Smooth muscle cell (in vitro differentiated cells): ENCODE data around the gene CLCN5. TPM values are rescaled to one million over a fixed set of nuclear protein-coding genes. Genes with fewer than 3 reads are reported as not detected.

Experiments
- DNase-seq: peaks from one replicate; lab custom pipeline; 2025; ENCODE audit not compliant: unreplicated experiment; lab: John Stamatoyannopoulos, UW
- H2AFZ ChIP-seq: fragments of 200-600 bp; sonication (generic); 2 replicates; pipeline ENCODE4 v1.6.0; 2016; ENCODE audit warnings: antibody characterized with exemption, low read depth, mild to moderate bottlenecking
- H3F3A ChIP-seq: fragments of 200-600 bp; sonication (generic); 2 replicates; pipeline ENCODE4 v1.6.0; 2017; ENCODE audit warnings: antibody characterized with exemption, low read depth
- H3K27ac ChIP-seq: fragments of 200-600 bp; sonication (generic); 2 replicates; pipeline ENCODE4 v1.5.1; 2016; ENCODE audit warnings: low read depth, mild to moderate bottlenecking
- H3K27me3 ChIP-seq: fragments of 200-600 bp; sonication (generic); 2 replicates; pipeline ENCODE4 v1.6.1; 2016; ENCODE audit warnings: low read depth, mild to moderate bottlenecking
- H3K36me3 ChIP-seq: fragments of 200-600 bp; sonication (generic); 2 replicates; pipeline ENCODE4 v1.5.1; 2016; ENCODE audit warnings: low read depth
- H3K4me1 ChIP-seq: fragments of 200-600 bp; sonication (generic); 2 replicates; pipeline ENCODE4 v1.5.1; 2016; ENCODE audit warnings: low read depth
- H3K4me2 ChIP-seq: fragments of 200-600 bp; sonication (generic); 2 replicates; pipeline ENCODE4 v1.6.0; 2016; ENCODE audit warnings: mild to moderate bottlenecking
- H3K4me3 ChIP-seq: fragments of 200-600 bp; sonication (generic); 2 replicates; pipeline ENCODE4 v1.5.1; 2016; ENCODE audit warnings: mild to moderate bottlenecking
- H3K79me2 ChIP-seq: fragments of 200-600 bp; sonication (generic); 2 replicates; pipeline ENCODE4 v1.6.0; 2016; ENCODE audit warnings: low read depth, mild to moderate bottlenecking
- H3K9ac ChIP-seq: fragments of 200-600 bp; sonication (generic); 2 replicates; pipeline ENCODE4 v1.6.0; 2016; ENCODE audit warnings: low read depth
- H3K9me3 ChIP-seq: fragments of 200-600 bp; sonication (generic); replicated peaks from 2 replicates; pipeline ENCODE4 v1.5.1; 2016; ENCODE audit warnings: low read depth
- H4K20me1 ChIP-seq: fragments of 200-600 bp; sonication (generic); 2 replicates; pipeline ENCODE4 v1.6.0; 2016; ENCODE audit warnings: low read depth
- WGBS: methylation state at CpG from one replicate; pipeline ENCODE4 v1.1.7; 2016; ENCODE audit warnings: low lambda C conversion rate; 5-methylcytosine and 5-hydroxymethylcytosine counted together
- polyA plus RNA-seq: library from polyadenylated mRNA; unstranded; fragments of >200 nt; fragmentation: Nextera tagmentation; extraction: Ambion mirVana; gene quantifications from 2 replicates; pipeline ENCODE4 v1.2.1, GENCODE V29; 2016
- total RNA-seq: library from RNA; depleted of rRNA; stranded (reverse); fragments of >200 nt; gene quantifications from 2 replicates; pipeline ENCODE4 v1.2.3, GENCODE V29; 2014
- TF ChIP-seq, protein P1 (sequence below): fragments of 200-600 bp; sonication (generic); IDR thresholded peaks from 2 replicates; pipeline ENCODE4 v1.5.1; 2017; ENCODE audit warnings: borderline replicate concordance, mild to moderate bottlenecking, antibody characterized with exemption; ENCODE audit not compliant: insufficient read depth, poor library complexity, severe bottlenecking

CLCN5 gene
- total and polyA plus RNA-seq, 2 experiments from 2014 or later, result 1.7 to 7.1 TPM

DNA sequence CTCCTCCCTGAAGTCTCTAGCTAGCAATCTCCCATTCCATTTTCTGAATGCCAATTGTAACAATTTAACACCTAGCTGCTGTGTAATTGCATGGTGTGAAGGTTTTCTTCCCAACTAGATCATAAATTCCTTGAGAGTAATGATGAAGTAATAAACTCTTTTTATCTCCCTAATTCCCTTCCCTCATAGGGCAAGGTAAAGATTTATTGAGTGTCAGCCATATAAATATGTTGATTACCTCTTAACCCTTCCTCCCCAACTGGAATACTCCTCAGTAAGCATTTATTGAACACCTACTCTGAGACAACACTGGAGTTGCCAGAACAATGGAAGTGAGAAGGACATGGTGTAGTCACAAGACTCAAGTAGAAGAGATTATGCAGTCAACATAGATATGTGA lies 112.7 kb downstream of the CLCN5 start:
- no peak overlapping the region for H3K27ac ChIP-seq
- H3K79me2 ChIP-seq, result no peaks in the 10 kb centered on the region
- no peaks in the 10 kb centered on the region for H3K27me3 ChIP-seq
- H3F3A ChIP-seq, result no peaks in the 10 kb centered on the region
- TF ChIP-seq, protein P1, sequence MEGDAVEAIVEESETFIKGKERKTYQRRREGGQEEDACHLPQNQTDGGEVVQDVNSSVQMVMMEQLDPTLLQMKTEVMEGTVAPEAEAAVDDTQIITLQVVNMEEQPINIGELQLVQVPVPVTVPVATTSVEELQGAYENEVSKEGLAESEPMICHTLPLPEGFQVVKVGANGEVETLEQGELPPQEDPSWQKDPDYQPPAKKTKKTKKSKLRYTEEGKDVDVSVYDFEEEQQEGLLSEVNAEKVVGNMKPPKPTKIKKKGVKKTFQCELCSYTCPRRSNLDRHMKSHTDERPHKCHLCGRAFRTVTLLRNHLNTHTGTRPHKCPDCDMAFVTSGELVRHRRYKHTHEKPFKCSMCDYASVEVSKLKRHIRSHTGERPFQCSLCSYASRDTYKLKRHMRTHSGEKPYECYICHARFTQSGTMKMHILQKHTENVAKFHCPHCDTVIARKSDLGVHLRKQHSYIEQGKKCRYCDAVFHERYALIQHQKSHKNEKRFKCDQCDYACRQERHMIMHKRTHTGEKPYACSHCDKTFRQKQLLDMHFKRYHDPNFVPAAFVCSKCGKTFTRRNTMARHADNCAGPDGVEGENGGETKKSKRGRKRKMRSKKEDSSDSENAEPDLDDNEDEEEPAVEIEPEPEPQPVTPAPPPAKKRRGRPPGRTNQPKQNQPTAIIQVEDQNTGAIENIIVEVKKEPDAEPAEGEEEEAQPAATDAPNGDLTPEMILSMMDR, result no peak
- no peaks in the 10 kb centered on the region for H4K20me1 ChIP-seq
- no peak overlapping the region for H3K9ac ChIP-seq
- H3K36me3 ChIP-seq, result no peaks in the 10 kb centered on the region
- no peak for DNase-seq
- H2AFZ ChIP-seq, result no peak overlapping the region
- H3K4me3 ChIP-seq, result no peak overlapping the region
- no peak overlapping the region for H3K4me2 ChIP-seq
- no peaks in the 10 kb centered on the region for H3K9me3 ChIP-seq
- H3K4me1 ChIP-seq, result no peaks in the 10 kb centered on the region

DNA sequence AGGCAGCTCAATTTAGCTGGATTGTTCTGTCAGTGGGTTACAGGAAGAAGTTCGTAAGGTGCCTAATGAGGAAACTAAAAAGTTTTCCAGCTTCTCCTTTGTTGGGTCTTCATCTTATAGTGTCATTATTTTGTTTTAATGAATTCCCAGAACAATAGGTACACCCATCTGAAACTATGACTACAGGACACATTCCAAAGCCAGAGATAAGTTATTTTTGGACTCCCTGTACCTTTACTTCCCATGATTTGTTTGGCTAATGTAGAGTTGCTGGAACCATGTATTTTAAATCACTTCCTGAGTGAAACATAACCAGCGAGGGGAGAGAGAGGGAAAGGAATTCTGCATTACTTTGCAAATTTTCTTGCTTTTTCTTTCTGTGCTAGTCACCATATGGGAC lies 114.0 kb downstream of the CLCN5 start:
- no peaks in the 10 kb centered on the region for H4K20me1 ChIP-seq
- no peak overlapping the region for H3K4me2 ChIP-seq
- WGBS, result 64% methylated on average over 2 of the region's 2 CpGs
- no peaks in the 10 kb centered on the region for H3K79me2 ChIP-seq
- H3K9ac ChIP-seq, result no peak overlapping the region
- H3K4me1 ChIP-seq, result no peaks in the 10 kb centered on the region
- TF ChIP-seq, protein P1, result no peak
- no peak overlapping the region for H3K27ac ChIP-seq
- H2AFZ ChIP-seq, result no peak overlapping the region
- DNase-seq, result no peak
- no peaks in the 10 kb centered on the region for H3K27me3 ChIP-seq
- H3K36me3 ChIP-seq, result no peaks in the 10 kb centered on the region
- H3F3A ChIP-seq, result no peaks in the 10 kb centered on the region
- no peak overlapping the region for H3K4me3 ChIP-seq
- H3K9me3 ChIP-seq, result no peaks in the 10 kb centered on the region

- H3K4me3 ChIP-seq, result no peak overlapping the region
- no peaks in the 10 kb centered on the region for H3K36me3 ChIP-seq
- no peaks in the 10 kb centered on the region for H3K27me3 ChIP-seq
- no peak overlapping the region for H3K9ac ChIP-seq
- H3K9me3 ChIP-seq, result no peaks in the 10 kb centered on the region
- no peaks in the 10 kb centered on the region for H3F3A ChIP-seq
- H3K4me2 ChIP-seq, result no peak overlapping the region
- 63% methylated on average over 3 of the region's 3 CpGs for WGBS
- H4K20me1 ChIP-seq, result no peaks in the 10 kb centered on the region
- H3K27ac ChIP-seq, result no peak overlapping the region
- no peaks in the 10 kb centered on the region for H3K4me1 ChIP-seq
- TF ChIP-seq, protein P1, result no peak
- no peak for DNase-seq
- no peak overlapping the region for H2AFZ ChIP-seq
- H3K79me2 ChIP-seq, result no peaks in the 10 kb centered on the region
These were observed 123.4 kb downstream of the CLCN5 start for GRCh38 chrX:50045823-50046222.

GRCh38 chrX:50049228-50049627 lies 126.8 kb downstream of the CLCN5 start:
- no peak overlapping the region for H2AFZ ChIP-seq
- WGBS, result 80% methylated on average over 1 of the region's 1 CpG

More at GRCh38 chrX:50049228-50049627, 126.8 kb downstream of the CLCN5 start:
- no peaks in the 10 kb centered on the region for H3K9me3 ChIP-seq
- DNase-seq, result no peak
- H3K36me3 ChIP-seq, result no peaks in the 10 kb centered on the region
- H3K9ac ChIP-seq, result no peak overlapping the region
- no peaks in the 10 kb centered on the region for H4K20me1 ChIP-seq
- H3K4me3 ChIP-seq, result no peak overlapping the region
- no peaks in the 10 kb centered on the region for H3F3A ChIP-seq
- TF ChIP-seq, protein P1, result no peak
- H3K79me2 ChIP-seq, result no peaks in the 10 kb centered on the region
- no peaks in the 10 kb centered on the region for H3K27me3 ChIP-seq
- no peak overlapping the region for H3K4me2 ChIP-seq
- no peaks in the 10 kb centered on the region for H3K4me1 ChIP-seq
- no peak overlapping the region for H3K27ac ChIP-seq
